Endothelial cell (in vitro differentiated cells): ENCODE measurements around the gene OR7G3. TPM values are rescaled to one million over a fixed set of nuclear protein-coding genes. Genes with fewer than 3 reads are reported as not detected.

Experiments
- DNase-seq: peaks from one replicate; pipeline ENCODE4 v3.0.0; 2021; ENCODE audit warnings: low spot score
- H3K27ac Mint-ChIP-seq: one replicate; pipeline ENCODE4 v1.8.0; 2021; ENCODE audit warnings: mixed read lengths, inconsistent platforms; ENCODE audit not compliant: unreplicated experiment
- H3K27me3 Mint-ChIP-seq: one replicate; pipeline ENCODE4 v1.8.0; 2021; ENCODE audit warnings: mild to moderate bottlenecking, moderate library complexity, mixed read lengths, inconsistent platforms; ENCODE audit not compliant: unreplicated experiment
- H3K36me3 Mint-ChIP-seq: one replicate; pipeline ENCODE4 v1.8.0; 2021; ENCODE audit warnings: mild to moderate bottlenecking, low read depth, mixed read lengths, inconsistent platforms; ENCODE audit not compliant: unreplicated experiment
- H3K4me1 Mint-ChIP-seq: one replicate; pipeline ENCODE4 v1.8.0; 2021; ENCODE audit warnings: mild to moderate bottlenecking, mixed read lengths, inconsistent platforms; ENCODE audit not compliant: unreplicated experiment
- H3K4me3 Mint-ChIP-seq: one replicate; pipeline ENCODE4 v1.8.0; 2021; ENCODE audit warnings: mild to moderate bottlenecking, mixed read lengths, inconsistent platforms; ENCODE audit not compliant: unreplicated experiment
- H3K9me3 Mint-ChIP-seq: one replicate; pipeline ENCODE4 v1.8.0; 2021; ENCODE audit warnings: mixed read lengths, inconsistent platforms; ENCODE audit not compliant: unreplicated experiment
- CTCF ChIP-seq: fragments of 200-600 bp; sonication (generic); IDR thresholded peaks from one replicate; pipeline ENCODE4 v1.5.0; 2021; ENCODE audit warnings: antibody characterized with exemption; ENCODE audit not compliant: unreplicated experiment
- total RNA-seq: library from RNA; stranded (reverse); fragmentation: NEBNext Ultra II Directional; extraction: Animal tissue kit (Norgen Biotek cat#: 25700); gene quantifications from one replicate; pipeline ENCODE4 v1.2.1, GENCODE V29; 2021; ENCODE audit not compliant: unreplicated experiment

OR7G3 gene
- total RNA-seq, 1 donor from 2014 or later: not detected

- Mint-ChIP-seq H3K4me3 (no peak overlapping the region), H3K36me3 (peaks cover 7% of the 10 kb centered on the region), H3K27ac (no peak overlapping the region), H3K27me3 (peaks cover 2% of the 10 kb centered on the region), H3K9me3 (peaks cover 27% of the 10 kb centered on the region), H3K4me1 (no peaks in the 10 kb centered on the region)
- DNase-seq: no peak
- TF ChIP-seq CTCF: no peak
Measured at GRCh38 chr19:9078651-9079050, 48.1 kb downstream of the OR7G3 start.

GRCh38 chr19:9076901-9077300 is 49.8 kb downstream of the OR7G3 start:
- Mint-ChIP-seq H3K4me3 (no peak overlapping the region), H3K27me3 (peaks cover 2% of the 10 kb centered on the region), H3K36me3 (peaks cover 4% of the 10 kb centered on the region), H3K4me1 (no peaks in the 10 kb centered on the region), H3K9me3 (peaks cover 21% of the 10 kb centered on the region), H3K27ac (no peak overlapping the region)
- TF ChIP-seq CTCF: no peak
- no peak for DNase-seq

Other genes starting within 250 kb of the OR7G3 start
- gene MUC16, start 116.5 kb downstream of the OR7G3 start, total RNA-seq: not detected
- not detected for gene OR1M1, start 39.9 kb downstream of the OR7G3 start, total RNA-seq
- gene OR7G2, start 19.5 kb downstream of the OR7G3 start, total RNA-seq: not detected
- not detected for gene OR7G1, start 11.2 kb downstream of the OR7G3 start, total RNA-seq
- gene ZNF317, start 13.4 kb upstream of the OR7G3 start, total RNA-seq: 27.1 TPM
- gene OR7D2, start 52.0 kb upstream of the OR7G3 start, total RNA-seq: not detected
- not detected for gene OR7D4, start 92.6 kb upstream of the OR7G3 start, total RNA-seq
- not detected for gene OR7E24, start 124.0 kb upstream of the OR7G3 start, total RNA-seq
- 3.9 TPM for gene ZNF699, start 182.9 kb upstream of the OR7G3 start, total RNA-seq
- 6.8 TPM for gene ZNF559, start 197.2 kb upstream of the OR7G3 start, total RNA-seq
- gene ZNF177, start 236.1 kb upstream of the OR7G3 start, total RNA-seq: 1.1 TPM